GM18951 (cell line): Measurements from ENCODE around the gene FAM83D.
"Not testable (repeated sequence)": the region's sequence is repeated elsewhere in the genome, so short reads cannot be mapped to it uniquely, and the experiment has no call there.

Experiments used
- POLR2A ChIP-seq: IDR thresholded peaks from 4 replicates; pipeline ENCODE4 v1.6.1; 2011; ENCODE audit warnings: mild to moderate bottlenecking; ENCODE audit not compliant: insufficient read length, insufficient read depth; ENCODE audit errors: extremely low read depth
- in situ Hi-C: fragments of 300-500 bp; cut with MboI; formaldehyde crosslinking; loops from one replicate; pipeline ENCODE4 v1.12.0; 2022; ENCODE audit warnings: low sequenced_read_pairs, mixed read lengths, inconsistent platforms; ENCODE audit not compliant: unreplicated experiment

Gene FAM83D

GRCh38 chr20:38973645-38974044 is 47.4 kb downstream of the FAM83D start:
- no peak for TF ChIP-seq POLR2A
- in situ Hi-C loops, result no loop called here

DNA sequence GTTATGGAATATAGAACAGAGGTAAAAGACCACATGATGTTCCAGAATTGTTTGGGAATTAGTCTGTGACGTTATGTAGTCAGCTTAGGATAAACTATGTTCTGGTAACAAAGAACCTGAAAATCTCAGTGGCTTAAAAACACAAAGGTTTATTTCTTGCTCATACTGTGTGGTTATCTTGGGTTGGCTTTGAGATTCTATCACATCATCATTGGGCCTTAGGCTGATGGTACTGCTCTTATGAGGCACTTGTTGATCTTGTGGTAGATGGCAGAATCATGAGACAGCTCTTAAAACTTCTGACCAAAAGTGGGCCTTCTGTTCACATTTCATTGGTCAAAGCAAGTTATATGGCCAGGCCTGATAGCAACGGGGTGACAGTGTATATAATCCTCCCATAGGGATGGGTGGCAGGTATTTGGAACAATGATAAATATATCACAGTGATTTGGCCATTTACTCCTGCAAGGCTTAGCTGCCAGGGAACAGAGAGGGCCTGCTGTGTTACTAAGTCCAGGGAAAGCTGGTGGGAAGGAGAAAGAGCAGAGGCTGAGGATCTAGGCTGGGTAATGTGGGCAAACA is 49.4 kb downstream of the FAM83D start:
- in situ Hi-C loops, result no loop called here
- TF ChIP-seq POLR2A, result no peak

DNA sequence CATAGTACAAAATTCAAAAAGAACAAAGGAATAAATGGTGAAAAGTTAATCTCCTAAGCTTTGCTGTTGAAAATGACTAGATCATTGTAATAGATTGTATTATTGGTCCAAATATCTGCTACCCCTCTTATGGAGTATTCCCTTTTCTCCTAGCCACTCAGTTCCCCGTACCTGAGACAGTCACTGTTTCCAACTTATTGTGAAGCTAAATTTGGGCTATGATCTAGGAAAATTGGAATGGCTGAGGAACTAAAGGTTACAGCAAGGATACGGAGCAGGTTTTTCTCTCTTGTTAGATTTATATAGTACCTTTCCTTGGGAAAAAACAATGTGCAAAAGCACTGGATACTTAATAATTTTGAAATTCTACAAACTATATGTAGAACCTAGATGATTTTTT is 53.2 kb downstream of the FAM83D start:
- in situ Hi-C loops, result no loop called here
- no peak for TF ChIP-seq POLR2A

DNA sequence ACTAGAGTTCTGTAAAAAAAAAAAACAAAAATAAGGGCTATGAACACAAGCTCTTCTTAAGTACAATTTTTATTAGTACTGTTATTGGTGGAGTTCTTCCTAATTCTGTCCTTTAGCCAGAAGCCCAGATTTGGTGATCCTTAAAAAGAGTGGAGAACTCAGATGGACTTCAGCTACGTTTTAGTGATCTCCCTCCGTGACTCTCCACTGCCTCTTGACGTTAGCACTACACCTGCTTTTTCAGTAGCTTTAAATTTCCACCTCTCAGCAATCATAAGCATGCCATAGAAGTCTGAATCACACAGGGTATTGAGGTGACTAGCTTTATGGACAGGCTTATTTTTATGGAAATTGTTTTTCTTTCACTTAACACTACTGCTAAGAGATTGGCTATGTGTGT is 53.6 kb downstream of the FAM83D start:
- TF ChIP-seq POLR2A, result no peak
- in situ Hi-C loops, result no loop called here

DNA sequence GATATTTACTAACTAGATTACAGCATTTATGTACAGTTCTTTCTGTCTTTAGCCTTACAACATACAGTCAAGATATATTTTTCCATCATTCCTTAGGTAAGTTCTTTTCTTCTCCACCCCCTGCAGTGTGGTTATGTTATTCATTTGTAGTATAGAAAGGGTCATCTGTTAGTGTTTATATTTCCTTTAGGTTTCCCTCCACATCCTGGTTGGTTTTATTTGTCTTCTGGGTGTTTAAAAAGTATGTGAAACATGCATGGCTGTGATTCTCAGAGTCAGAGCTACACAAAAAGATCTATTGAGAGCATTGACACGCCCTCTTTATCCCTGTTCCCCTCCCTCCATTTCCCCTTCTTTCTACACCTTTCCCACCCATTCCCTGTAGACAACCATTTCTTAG is 56.1 kb downstream of the FAM83D start:
- in situ Hi-C loops, result no loop called here
- TF ChIP-seq POLR2A, result no peak

DNA sequence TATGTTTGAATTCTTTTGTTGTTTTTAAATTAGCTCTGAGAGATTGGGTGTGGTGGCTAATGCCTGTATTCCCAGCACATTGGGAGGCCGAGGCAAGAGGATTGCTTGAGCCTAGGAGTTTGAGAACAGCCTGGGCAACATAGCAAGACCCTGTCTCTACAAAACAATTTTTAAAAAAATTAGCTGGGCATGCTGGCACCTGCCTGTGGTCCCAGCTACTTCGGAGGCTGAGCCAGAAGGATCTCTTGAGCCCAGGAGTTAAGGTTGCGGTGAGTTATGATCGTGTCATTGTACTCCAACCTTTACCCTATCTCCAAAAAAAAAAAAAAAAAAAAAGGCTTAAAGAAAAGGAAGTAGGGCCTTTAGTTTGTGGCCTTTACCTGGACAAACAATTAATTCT is 58.8 kb downstream of the FAM83D start:
- TF ChIP-seq POLR2A, result no peak
- in situ Hi-C loops, result no loop called here

DNA sequence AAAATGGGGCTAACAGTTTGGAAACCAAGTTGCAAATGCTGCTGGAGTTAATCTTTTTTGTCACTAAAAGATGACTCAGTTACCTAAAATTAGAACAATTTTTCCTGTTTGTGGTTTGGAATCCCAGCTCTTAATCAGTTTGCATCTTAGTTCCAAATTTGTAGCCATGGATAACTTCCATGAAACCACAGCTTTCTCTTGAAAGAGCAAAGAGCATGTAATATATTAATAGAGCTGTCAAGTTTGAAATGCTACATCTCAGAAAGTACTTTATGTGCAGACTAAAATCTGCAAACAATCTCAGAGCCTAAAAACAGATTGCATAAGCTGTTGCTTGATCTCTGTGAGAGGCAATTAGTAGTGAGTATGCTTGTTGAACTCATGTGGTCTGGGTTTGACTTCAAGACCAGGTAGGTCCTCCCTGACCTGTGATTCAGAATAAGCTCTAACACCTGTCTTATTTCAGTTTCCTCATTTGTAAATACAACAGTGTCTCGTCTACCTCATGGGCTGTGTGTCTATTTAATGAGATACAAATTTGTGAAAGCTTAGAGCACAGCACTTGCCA is 59.5 kb downstream of the FAM83D start:
- no peak for TF ChIP-seq POLR2A
- in situ Hi-C loops, result no loop called here

- in situ Hi-C loops, result no loop called here
- no peak for TF ChIP-seq POLR2A
These were observed 60.4 kb downstream of the FAM83D start for GRCh38 chr20:38986663-38987062.

- in situ Hi-C loops, result no loop called here
- no peak for TF ChIP-seq POLR2A
These were observed 61.6 kb downstream of the FAM83D start for GRCh38 chr20:38987777-38988176.

DNA sequence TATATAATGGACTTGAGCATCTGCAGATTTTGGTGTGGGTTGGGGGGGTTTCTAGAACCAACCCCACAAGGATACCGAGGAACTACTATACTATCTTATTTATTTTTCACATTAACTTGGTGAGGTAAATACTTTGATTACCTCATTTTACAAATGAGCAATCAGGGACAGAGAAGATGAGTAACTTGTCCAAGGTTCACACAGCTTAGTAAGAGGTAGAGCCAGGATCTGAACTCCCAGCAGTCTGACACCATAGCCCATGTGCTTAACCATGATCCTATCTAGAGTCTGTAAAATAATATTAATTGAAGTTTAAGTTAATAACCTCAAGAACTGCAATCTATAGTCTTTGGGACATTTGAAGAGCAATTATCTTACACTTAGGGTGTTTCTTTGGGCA is 64.5 kb downstream of the FAM83D start:
- TF ChIP-seq POLR2A, result no peak
- in situ Hi-C loops, result no loop called here

GRCh38 chr20:38991814-38992704 is 65.8 kb downstream of the FAM83D start:
- in situ Hi-C loops, result no loop called here
- no peak for TF ChIP-seq POLR2A

- TF ChIP-seq POLR2A, result no peak
- in situ Hi-C loops, result no loop called here
These were observed 69.4 kb downstream of the FAM83D start for GRCh38 chr20:38995536-38996044.

DNA sequence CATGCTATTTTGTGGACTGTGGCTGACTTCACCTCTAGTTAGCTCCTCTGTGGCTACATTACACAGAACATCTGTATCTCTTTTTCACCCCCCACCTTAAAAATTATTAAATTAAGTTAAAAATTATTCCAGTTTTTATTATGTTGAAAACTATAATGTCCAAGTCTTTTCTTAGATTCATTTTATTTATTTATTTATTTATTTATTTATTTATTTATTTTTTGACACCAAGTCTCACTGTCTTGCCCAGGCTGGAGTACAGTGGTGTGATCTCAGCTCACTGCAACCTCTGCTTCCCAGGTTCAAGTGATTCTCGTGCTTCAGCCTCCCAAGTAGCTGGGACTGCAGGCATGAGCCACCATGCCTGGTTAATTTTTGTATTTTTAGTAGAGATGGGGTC is 70.6 kb downstream of the FAM83D start:
- in situ Hi-C loops, result not testable (repeated sequence)

GRCh38 chr20:38997622-38998021 is 71.4 kb downstream of the FAM83D start:
- no peak for TF ChIP-seq POLR2A
- in situ Hi-C loops, result no loop called here
